Skin epidermis (tissue), 12 donors: ENCODE results near the gene RPLP1.
A peak's percentile ranks its signal among the peaks of the same experiment; 100 is the strongest.

Source experiments
- H3K27ac ChIP-seq, 21 experiments: fragments of 200-600 bp; sonication (generic) in 11 of 21; one replicate each; pipeline ENCODE4 v1.5.0; 2020; ENCODE audit warnings: mild to moderate bottlenecking in 3 of 21, inconsistent platforms in 2 of 21, moderate library complexity in 2 of 21
- H3K4me3 ChIP-seq, 7 experiments: fragments of 200-600 bp; sonication (generic) in 2 of 7; one replicate each; pipeline ENCODE4 v1.5.0; 2020; ENCODE audit warnings: inconsistent platforms in 2 of 7, mild to moderate bottlenecking in 2 of 7, moderate library complexity in 1 of 7

RPLP1 gene

DNA sequence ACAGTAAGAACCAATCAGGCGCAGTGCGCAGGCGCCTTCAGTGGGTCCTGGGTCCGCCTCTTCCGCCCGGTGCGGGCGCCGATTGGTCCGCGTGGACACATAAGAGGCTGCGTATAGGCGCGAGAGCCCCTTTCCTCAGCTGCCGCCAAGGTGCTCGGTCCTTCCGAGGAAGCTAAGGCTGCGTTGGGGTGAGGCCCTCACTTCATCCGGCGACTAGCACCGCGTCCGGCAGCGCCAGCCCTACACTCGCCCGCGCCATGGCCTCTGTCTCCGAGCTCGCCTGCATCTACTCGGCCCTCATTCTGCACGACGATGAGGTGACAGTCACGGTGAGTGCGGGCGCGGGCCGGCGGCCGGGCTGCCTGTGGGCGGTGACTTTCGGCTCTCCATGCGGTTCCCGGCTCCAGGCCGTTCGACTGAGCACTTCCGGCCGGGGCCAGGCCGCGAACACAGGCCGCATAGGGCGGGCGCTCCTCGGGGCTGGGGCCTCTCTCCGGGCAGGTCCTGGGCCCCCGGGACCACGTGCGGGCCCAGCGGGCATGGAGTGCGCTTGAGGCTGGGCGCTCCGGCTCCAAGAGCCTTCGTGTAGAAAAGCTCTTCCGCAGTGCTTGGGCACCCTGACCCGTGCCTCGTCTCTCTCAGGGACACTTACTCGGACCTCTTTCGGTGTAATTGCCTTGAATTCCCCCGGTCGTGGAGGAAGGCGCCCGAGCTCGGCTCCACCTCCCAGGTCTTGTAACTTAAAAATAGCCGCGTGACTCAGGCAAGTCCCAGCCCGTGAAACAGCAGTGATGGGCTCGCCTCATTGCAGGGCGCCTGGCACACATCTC lies at the start of gene RPLP1:
Gene RPLP1 (plus strand): TSS at position 127 of the 830 bp plus-strand sequence. CDS start 131 bp downstream, at position 258.
- peak within 1 kb of the TSS; percentile 65 to 94 (median 91) for H3K4me3 ChIP-seq
- H3K27ac ChIP-seq: peak within 1 kb of the TSS; percentile 75 to 99 (median 94)

DNA sequence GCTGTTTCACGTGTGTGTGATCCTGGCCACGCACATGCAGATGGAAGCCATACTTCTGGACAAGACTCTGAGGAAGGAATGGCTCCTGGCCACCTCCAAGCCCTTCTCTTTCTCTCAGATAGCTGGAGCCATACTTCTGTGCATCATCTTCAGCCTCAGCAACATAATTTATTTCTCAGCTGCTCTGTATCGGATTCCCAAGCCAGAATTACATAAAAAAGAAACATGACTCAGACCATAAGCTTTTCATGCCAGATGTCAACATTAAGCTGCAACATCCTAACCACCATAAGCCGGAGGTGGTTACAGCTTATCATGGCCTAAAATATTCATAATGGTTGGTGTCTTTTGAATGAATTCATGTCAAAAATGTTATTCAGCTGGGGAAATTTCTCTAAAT lies 49.0 kb upstream of the RPLP1 start:
- H3K27ac ChIP-seq: no peak overlapping the region
- H3K4me3 ChIP-seq: no peak overlapping the region

DNA sequence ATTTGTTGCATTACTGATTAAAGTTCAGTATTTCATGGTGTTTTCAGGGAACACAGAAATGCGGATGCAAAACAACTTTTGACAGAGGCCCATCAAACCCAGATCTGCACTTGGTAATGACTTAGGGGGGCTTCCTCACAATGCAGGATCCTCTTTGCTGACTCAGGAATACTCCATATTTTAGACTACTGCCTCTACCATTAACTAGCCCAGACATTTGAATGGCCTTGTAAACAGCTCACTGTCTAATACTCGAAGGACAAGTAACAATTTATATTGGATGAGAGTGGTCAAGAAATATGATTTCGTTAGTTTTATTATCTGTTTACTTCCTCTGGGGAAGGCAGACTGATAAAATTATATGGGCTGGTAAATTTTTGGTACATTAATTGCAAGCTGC lies 47.5 kb upstream of the RPLP1 start:
- no peak overlapping the region for H3K4me3 ChIP-seq

DNA sequence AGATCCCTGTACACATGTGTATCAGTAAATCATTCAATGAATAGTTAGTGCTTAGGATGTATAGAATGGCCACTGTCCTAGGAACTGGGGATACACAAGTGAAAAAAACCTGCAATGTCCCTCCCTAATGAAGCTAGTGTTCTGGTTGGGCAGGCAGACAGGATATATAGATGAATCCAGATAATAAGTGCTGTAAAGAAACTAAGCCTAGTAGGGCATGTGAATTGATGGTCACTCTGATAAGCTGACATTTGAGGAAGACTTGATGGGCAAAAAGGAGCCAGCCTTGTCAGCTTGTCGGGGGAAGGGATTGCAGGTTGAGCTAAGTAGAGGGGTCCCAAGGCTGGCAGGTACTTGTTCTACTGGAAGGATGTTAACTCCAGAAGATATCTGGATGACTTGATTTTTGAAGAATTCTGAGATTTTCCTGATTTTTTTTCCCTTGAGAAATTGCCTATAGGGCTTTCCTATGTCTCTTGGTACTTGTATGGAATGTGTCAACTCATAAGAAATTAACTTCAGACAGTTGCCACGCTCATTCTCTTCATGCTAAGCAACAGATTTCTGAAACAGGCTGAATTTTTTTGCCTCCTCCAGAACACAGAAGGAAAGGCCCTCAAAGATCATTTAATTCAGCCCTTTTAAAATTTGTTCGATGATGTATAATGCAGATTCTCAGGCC lies 44.8 kb upstream of the RPLP1 start:
- H3K4me3 ChIP-seq: no peak overlapping the region
- no peak overlapping the region for H3K27ac ChIP-seq

More for the DNA sequence above, 47.5 kb upstream of the RPLP1 start:
- H3K27ac ChIP-seq: no peak overlapping the region

DNA sequence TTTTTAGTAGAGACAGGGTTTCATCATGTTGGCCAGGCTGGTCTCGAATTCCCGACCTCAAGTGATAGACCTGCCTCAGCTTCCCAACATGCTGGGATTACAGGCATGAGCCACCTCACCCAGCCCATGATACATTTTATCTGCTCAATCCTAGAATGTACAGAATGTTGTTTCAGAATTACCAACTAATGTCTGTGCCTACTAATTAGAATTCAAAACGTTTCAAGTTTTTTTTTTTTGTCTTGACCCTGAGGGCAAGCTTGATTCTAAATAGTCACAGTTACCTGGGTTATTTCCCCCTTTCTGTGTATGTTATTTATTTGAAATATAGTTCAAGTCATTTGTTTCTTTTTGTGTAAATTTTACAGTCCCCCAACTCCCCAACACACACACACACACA lies 43.8 kb upstream of the RPLP1 start:
- Histone ChIP-seq H3K27ac (no peak overlapping the region), H3K4me3 (no peak overlapping the region)

DNA sequence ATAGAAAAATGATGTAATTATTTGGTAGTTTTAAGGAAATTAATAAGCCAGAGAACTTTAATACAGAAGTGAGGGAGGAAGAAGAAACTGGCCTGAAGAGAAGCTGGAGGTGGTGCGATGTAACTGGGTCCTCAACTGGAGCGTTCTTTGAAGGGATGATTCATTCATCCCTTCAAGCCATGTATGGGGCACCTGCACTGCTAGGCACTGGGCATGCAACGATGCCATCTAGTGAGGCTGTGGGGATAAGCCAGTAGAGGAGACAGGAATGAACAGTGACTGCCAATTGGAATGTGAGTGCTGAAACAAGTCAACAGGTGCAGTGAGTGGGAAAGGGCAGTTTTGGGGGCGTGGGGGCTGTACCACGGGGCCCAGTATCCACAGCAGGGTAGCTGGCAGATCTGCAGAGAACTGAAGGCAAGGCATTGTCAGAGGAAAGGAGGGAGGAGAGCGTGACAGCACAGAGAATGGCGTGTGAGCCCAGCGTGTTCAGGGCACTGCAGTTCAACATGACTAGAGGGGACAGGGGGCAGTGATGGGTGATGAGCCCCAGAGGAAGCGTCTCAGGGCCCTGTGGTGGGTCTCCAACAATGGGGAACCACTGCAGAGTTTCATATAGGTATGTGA lies 42.3 kb upstream of the RPLP1 start:
- H3K4me3 ChIP-seq: no peak overlapping the region
- H3K27ac ChIP-seq: no peak overlapping the region

DNA sequence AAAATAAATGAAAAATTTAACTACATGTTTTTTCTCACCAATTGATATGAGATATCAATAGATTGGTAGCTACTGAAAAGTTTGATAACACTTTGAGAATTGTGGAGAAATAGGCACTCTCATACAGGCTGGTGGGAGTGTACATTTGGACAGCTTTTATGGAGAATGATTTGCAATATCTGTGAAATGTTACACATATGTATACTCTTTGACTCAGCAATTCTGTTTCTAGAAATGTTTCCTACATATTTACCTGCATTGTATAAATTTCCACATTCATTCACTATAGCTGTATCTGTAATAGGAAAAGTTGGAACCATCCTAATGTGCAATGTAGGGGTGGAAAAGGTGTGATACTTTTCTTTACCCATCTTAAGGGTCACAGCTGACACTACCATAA lies 40.3 kb upstream of the RPLP1 start:
- Histone ChIP-seq H3K4me3 (no peak overlapping the region), H3K27ac (no peak overlapping the region)

DNA sequence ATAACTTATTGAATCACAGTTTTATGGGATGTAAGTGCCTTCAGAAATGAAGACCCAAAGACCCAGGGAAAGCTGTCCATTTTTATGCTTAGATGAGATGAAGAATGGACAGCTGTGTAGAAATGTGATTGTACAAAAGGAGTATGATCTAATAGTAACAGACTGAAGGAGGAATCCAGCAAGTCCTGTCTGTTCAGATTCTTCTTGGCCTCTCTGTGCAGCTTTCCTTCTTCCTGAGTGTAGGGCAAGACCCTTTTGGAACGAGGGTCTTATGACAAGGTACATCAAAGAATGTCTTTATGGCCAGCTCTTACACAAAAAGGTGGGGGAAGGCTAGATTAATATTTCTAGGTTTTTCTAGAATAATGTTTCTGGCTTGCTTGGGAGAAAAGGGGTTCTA lies 39.9 kb upstream of the RPLP1 start:
- Histone ChIP-seq H3K27ac (no peak overlapping the region), H3K4me3 (no peak overlapping the region)

DNA sequence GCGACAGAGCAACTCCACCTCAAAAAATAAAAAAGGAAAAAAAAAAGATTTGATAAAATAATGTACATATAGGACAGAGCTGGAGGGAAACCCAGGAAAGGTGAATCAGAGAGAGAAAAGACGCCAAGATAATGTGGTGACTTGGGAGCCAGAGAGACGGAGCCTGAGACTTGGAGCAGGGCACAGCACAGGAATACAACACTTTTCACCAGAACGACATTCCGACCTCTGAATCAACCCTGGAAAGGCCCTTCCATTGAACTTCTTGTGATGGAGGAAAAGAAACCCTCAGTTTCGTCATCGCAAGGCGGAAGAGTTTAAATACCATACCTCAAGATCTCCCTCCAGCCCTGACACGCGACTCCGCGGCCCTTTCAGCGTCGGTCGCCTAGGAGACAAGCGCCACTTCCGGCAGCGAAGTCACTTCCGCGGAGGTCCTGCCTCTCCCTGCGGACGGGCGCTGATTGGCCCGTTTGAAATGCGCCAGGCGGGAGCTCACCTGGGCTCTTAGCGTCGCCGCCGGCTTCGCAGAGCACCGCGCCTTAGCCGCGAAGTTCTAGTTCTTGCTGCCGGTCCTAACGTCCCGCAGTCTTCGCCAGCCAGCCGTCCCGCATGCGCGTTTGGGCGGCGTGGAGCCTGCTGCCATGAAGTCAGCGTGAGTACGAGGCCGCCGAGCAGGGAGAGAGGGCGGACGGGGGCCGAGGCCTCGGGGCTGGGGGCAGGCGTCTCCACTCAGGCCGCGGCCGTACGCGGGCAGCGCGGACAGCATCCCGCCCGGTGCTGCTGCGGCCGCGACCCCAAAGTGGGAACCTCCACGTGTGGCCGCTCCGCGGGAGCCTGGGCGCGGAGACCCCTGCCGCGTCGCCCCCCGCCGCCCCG lies 38.6 kb upstream of the RPLP1 start, which contains the start of gene KIF23:
Gene KIF23 (plus strand): TSS at position 528 of the 879 bp plus-strand sequence. CDS start 117 bp downstream, at position 645.
- Histone ChIP-seq H3K27ac (peak within 1 kb of the TSS in 19 of 21 experiments; percentile 3 to 88 (median 68)), H3K4me3 (peak within 1 kb of the TSS; percentile 73 to 98 (median 93))

DNA sequence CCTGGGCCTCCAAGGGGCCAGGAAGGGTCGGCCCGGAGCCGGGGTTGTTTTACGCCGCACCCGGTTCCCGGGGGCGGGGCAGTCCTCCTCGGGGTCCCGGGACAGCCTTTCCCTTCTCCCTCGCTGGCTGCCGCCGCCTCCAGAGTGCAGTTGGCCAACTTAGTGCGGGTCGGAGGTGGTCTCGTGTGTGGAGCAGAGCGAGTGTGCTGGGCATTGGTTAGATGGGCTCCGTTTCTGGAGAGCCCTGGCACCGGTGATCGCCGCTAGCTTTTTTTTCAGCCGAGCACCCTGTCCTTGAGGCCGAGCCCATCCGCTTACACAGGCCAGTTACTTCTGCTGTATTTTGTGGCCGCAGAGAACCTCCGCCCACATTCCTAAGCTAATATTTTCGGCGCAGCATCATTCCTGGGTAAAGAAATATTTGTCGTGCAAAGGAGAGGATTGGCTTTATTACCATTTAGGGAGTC lies 37.9 kb upstream of the RPLP1 start:
- H3K4me3 ChIP-seq: peak overlapping the region; percentile 73 to 98 (median 93)
- H3K27ac ChIP-seq: peak overlapping the region in 19 of 21 experiments; percentile 3 to 88 (median 68)

DNA sequence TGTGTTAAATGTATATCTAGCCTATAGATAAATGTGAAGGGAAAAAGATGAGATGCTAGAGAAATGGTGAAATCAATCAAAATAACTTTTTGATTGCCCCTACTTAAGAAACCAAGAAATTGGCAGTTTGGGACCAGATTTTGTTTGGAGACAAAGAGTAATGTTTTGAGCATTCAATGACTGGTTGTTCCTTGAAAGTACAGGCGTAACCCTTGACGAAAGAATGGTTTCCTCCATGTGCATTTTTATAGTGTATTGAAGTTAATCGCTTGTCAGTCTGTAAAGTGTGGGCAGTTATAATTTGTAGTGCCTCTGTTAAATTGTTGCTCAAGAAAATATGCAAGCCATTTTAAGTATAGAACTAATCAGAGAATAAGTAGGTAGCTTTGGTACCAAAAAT lies 37.2 kb upstream of the RPLP1 start:
- peak overlapping the region in 4 of 21 experiments; percentile 25 to 88 (median 74) for H3K27ac ChIP-seq
- H3K4me3 ChIP-seq: peak overlapping the region in 4 of 7 experiments; percentile 73 to 98 (median 94)

DNA sequence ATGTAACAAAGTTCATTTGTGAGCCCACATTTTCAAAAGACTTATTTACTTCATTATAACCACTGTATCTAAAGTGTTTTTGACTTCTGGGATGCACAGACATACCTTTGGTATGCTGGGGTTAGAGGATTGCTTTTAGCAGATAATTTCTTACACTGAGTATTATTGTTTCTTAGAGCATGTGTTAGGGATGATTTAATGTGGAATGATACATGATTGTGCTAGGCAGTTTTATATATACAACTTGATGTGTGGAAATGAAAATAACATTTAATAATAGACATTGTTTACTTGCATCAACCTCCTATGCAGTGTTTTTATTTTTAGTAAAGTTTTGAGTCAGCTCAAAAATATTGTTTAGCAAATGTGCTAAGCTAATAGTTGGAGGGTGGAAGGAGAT lies 35.0 kb upstream of the RPLP1 start:
- H3K27ac ChIP-seq: no peak overlapping the region
- no peak overlapping the region for H3K4me3 ChIP-seq

DNA sequence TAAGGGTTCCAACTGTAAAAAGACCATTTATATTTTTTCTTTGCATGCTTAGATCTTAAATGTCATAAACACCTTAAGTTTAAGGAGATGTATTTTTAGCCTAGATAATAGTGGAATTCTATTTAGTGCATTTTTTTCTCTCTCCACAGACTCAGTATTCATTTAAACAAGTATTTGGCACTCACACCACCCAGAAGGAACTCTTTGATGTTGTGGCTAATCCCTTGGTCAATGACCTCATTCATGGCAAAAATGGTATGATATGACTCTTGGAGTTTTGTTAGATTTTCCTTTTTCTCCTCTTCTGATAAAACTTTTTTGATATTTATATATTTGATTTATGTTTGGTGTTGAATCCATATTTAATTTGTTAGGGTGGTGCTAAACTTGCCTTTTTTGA lies 31.1 kb upstream of the RPLP1 start:
- Histone ChIP-seq H3K4me3 (no peak overlapping the region), H3K27ac (peak overlapping the region in 1 of 21 experiments; percentile 9)

DNA sequence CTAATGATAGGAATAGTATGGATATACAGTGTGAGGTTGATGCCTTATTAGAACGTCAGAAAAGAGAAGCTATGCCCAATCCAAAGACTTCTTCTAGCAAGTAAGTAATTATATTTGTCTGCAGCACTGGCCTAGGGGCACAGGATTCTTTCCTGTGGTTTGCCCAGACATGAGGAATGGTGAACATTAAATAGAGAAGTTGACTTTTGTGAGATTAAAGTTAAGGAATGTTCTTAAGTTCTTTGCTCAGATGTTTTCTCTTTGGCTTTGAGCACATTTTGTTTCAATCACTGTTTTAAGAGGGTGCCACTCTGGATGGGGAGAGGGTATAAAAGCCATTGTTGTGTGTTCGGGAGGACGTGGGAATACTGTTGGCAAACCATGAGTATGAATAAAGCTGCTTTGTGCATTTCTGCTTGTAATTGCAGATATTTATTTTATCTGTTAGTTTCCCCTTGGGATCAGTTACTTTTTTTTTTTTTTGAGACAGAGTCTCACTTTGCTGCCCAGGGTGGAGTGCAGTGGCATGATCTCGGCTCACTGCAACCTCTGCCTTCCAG lies 30.2 kb upstream of the RPLP1 start:
- peak overlapping the region in 2 of 21 experiments; percentile 9 to 33 for H3K27ac ChIP-seq
- no peak overlapping the region for H3K4me3 ChIP-seq

DNA sequence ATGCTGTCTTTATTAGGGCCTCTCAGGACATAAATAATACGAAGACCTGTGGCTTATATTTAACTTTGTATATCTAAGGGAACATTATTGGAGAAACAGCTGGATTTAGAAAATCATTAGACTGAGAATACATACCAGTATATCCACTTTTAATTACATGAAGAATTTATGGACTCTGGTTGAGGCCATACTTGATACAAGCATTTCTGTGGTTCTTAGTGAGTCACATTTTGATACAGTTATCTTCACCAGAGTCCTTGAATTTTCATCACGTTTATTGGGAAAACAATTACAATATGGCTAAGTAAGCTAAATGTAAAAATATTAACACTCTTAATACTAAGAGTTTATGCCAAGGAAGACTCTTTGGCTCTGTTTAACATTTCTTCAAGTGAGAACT lies 28.6 kb upstream of the RPLP1 start:
- Histone ChIP-seq H3K27ac (no peak overlapping the region), H3K4me3 (no peak overlapping the region)

DNA sequence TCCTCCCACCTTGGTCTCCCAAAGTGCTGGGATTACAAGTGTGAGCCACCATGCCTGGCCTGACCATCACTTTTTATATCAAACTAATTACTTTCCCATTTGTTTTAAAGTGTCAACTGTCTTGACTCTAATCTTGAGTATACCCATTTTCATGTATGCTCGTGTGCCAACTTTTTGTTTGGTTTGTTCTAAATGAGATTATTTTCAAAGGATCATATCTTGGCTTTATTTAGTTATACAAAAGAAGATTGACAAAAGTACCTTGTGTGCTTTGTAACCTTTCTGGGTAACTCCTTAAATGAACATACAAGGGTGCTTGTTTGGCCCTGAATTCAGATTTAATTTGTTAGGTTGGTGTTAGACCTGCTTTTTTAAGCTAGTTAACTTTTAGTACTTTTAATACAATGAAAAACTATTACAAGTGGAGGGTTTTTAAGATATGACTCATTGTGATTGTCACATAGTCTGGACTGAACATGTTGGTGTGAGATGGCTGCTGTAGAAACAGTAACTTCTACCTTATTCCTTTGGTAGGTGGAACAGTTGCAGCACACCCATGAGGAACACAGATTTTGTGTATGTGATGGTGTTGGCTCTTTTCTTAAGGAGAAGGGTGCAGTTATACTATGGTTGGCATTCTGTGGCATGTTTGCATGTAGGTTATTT lies 27.7 kb upstream of the RPLP1 start:
- Histone ChIP-seq H3K27ac (no peak overlapping the region), H3K4me3 (no peak overlapping the region)

DNA sequence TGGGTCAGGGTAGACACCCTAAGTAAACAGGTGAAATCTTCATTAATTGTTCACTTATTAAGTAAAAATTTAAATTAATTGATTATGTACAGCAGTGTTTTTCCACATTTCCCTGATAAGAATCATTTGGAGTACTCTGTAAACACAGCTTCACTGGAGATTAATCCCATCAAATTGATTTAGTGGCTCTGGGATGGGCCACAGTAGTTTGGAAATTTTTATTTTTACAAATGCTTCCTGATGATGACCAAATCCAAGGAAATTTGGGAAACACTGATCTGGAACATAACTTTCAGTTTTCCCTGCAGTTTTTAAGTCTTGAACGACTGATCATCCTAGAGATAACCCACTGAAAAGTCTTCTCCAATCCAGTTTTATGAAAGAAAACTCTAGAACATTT lies 18.8 kb upstream of the RPLP1 start:
- Histone ChIP-seq H3K4me3 (no peak overlapping the region), H3K27ac (no peak overlapping the region)

DNA sequence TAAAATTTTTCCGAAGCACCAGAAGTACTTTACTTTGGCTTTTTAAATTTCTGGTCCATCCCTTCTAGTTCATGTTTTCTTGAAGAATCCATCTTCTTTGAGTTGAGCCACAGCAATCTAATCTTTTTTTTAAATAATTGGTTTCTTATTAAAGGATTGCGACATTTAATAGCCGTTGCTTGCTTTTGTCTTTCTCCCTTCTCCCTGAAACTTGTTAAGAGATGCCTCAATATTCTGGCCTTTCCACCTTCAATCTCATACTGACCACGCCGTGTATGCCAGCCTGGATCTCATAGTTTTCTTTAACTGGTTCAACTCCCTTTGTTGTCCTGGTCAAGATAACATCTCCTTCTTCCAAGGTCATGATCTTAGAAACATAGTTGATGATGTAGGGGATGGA lies 18.4 kb upstream of the RPLP1 start:
- Histone ChIP-seq H3K4me3 (no peak overlapping the region), H3K27ac (no peak overlapping the region)

DNA sequence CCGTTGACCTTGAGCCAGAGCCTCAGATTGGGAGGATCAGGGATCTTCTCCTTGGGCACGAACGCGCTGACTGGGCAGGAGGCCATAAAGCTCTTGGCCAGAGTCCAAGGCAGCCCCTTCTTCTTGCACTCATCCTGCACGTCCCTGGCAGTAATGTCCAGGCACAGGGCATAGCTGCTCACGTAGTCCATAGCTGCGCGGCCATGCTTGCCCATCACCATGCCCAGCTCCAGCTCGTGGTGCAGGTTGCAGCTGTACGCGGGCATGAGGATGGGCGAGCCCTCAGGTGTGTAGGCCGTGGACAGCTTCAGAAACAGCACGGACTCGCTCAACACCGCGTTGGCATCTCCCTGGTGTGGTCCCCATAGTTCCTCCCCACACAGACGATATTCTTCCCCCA lies 17.9 kb upstream of the RPLP1 start:
- H3K27ac ChIP-seq: no peak overlapping the region
- H3K4me3 ChIP-seq: no peak overlapping the region
